ENCODE measurements around the gene LEKR1.
"Not testable (repeated sequence)": the region's sequence is repeated elsewhere in the genome, so short reads cannot be mapped to it uniquely, and the experiment has no call there.

The LEKR1 gene

GRCh38 chr3:156910022-156910421, 83.9 kb downstream of the LEKR1 start:
- DNase-seq: no peak

GRCh38 chr3:156910831-156911230, 84.7 kb downstream of the LEKR1 start:
- DNase-seq: not testable (repeated sequence)

DNA sequence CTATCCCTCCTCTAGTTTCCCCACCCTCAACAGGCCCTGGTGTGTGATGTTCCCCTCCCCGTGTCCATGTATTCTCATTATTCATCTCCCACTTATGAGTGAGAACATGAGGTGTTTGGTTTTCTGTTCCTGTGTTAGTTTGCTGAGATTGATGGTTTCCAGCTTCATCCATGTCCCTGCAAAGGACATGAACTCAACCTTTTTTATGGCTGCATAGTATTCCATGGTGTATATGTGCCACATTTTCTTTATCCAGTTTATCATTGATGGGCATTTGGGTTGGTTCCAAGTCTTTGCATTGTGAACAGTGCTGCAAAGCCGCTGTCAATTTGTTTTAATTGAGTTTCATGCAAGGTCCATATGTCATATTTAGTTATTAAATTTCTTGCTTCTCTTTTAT, 88.1 kb downstream of the LEKR1 start:
- not testable (repeated sequence) for DNase-seq

GRCh38 chr3:156915372-156915771, 89.2 kb downstream of the LEKR1 start:
- DNase-seq: no peak

DNA sequence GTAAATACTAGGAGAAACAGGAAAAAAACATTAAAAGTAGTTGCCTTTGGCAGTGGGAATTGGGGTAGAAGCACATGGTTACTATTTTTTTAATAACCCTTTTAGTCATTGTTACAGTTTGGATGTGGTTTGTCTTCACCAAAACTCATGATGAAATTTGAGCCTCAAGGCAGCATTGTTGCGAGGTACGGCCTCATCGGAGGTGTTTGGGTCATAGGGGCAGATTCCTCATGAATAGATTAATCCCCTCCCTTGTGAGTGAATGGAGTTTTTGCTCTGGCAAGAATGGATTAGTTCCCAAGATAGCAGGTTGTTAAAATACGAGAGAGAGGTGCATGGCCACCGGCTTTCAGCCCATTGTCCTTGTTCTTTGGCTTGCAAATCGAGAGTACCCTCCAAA, 92.6 kb downstream of the LEKR1 start:
- DNase-seq: no peak

- DNase-seq: no peak
Observed at GRCh38 chr3:156919818-156920217, 93.7 kb downstream of the LEKR1 start.

GRCh38 chr3:156920399-156920798, 94.2 kb downstream of the LEKR1 start:
- no peak for DNase-seq

DNA sequence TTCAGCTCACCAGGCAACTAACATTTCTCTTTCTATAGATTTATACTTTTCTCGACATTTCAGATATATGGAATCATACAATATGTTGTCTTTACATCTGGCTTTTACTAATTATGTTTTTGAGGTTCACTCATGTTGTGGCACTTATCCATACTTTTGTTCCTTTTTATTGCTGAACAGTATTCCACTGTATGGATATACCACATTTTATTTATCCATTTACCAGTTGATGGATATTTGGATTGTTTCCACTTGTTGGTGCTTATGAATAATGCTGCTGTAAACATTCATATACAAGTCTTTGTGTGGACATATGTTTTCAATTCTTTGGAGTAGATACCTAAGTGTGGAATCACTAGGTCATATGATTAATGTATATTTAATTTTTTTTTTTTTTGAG, 97.2 kb downstream of the LEKR1 start:
- no peak for DNase-seq

DNA sequence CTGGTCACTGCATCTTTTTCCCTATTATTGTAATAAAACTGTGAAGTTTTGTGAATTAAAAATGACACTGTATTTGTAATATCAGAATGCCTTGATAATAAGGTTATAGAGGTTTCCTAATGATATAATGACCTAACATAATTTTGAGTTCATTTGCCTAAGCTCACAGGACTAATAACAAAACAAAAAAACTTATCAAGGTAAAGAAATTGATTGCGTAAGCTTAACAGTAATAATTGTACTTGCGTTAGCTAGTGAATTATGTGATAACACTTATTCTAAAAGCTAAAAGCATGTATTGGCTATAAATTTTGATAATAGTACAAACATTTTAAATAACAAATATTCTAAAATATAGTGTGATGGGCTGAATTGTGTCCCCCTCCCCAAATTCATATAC, 112.6 kb downstream of the LEKR1 start:
- no peak for DNase-seq

- DNase-seq: no peak
Observed at GRCh38 chr3:156939315-156939714, 113.2 kb downstream of the LEKR1 start.

DNA sequence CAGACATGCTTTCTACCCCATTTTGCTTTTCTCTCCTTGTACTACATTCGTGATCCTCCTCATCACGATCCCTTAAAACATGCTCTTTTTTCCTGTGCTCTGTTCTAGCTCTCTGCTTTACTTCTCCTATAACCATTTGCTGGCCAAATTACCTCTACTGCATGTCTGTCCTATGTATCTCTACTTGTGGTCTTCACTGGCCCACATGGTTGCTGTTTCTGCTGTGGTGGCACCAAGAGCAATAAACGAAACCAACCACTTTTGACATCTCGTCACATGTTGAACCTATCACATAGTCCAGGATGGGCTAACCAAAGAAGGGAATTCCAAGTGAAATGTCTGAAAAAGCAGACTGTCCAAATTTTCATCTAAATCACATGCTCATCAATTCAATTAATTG, 115.2 kb downstream of the LEKR1 start:
- DNase-seq: no peak

GRCh38 chr3:156948402-156949210, 122.5 kb downstream of the LEKR1 start:
- DNase-seq: no peak

DNA sequence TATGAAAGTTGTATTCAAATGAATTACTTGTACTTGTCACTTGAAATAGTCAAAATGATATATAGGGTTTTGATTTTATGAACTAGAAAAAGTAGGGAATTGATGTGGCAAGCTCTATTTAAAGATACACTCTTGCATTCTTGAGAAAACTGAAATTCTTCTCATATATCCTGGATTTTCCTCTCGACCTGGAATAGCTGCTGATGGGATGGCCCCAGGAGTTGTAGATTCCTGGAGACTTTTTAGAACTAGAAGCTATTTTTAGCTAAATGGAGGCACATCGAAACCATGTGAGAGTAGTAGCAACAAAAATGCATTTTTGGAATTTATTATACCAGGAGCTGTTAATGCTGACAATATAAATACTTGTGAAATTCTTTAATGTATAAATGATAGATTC, 125.9 kb downstream of the LEKR1 start:
- DNase-seq: no peak

DNA sequence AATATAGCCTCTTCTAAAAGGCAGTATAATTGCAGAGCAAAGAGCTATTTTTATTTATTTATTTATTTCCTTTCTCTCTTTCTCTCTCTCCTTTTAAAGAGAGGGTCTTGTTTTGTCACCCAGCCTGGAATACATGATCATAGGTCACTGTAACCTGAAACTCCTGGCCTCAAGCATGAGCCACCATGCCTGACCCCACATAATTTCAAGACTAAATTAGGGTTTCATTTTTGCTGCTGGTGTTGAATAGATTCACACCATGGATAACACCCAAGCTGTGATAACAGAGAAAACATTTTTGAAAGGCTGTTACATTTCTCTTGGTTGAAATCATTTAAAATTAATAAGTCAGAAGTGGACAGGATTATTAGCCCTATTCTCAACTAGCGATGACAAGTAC, 131.6 kb downstream of the LEKR1 start:
- no peak for DNase-seq

DNA sequence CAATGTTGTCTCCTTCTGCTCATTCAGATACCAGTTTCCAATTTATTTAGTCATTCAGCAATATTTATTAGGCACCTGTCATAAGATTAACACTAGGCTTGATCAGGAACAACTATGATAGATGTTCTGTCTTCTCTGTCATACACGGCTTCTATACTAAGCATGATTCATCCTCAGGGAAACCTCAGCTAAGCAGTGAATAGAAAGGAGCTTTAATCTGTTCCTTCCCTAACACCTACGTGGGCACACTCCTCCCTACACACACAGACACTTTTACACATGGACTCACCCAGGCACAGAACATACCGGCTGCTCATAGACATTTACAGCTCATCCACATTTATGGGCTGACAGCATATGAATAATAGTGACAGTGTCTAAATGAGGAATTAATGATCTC, 136.9 kb downstream of the LEKR1 start:
- no peak for DNase-seq

DNA sequence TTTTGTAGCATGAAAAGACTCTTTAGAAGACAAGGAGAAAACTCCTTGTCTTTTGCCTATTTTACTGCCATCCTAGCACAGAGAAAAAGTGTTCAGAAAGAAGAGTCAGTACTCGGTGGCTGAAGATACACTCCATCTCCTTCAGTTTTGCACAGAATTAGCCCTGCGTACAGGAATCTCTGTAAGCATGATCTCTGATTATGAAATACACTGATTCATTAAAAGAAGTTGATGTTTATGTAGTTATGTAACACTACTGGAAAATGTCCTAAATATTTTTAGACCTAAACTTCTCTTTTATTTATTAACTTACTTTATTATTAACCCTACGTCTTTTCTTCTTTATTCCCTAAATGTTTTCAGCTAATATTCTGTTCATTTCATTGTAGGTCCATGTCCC, 138.4 kb downstream of the LEKR1 start:
- no peak for DNase-seq

DNA sequence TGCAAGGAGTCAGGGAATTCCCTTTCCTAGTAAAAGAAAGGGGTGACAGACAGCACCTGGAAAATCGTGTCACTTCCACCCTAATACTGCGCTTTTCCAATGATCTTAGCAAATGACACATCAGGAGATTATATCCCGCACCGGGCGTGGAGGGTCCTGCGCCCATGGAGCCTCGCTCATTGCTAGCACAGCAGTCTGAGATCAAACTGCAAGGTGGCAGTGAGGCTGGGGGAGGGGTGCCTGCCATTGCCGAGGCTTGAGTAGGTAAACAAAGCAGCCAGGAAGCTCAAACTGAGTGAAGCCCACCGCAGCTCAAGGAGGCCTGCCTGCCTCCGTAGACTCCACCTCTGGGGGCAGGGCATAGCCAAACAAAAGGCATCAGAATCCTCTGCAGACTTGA, 140.2 kb downstream of the LEKR1 start:
- not testable (repeated sequence) for DNase-seq

- no peak for DNase-seq
Observed at GRCh38 chr3:156973954-156974353, 147.8 kb downstream of the LEKR1 start.

GRCh38 chr3:156974931-156975330, 148.8 kb downstream of the LEKR1 start:
- no peak for DNase-seq

GRCh38 chr3:156975721-156976120, 149.6 kb downstream of the LEKR1 start:
- DNase-seq: no peak

DNA sequence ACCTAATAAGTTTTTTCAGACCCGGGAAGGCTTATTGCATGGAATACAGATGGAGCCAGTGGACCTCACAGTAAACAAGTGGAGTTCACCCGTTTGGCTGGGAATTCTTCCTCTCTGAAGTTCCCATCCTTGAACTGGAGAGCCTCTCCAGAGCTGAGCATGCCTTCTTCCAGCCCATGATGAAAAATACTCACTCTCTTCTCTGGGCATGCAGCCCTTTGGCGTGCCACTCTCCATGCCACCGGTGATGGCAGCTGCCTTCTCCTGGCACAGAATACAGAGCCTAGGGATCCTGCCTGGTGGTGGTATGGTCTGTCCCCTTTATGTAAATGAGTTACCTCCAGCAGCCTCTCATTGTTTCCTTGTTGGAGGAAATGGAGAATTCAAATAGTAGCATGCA, 150.8 kb downstream of the LEKR1 start:
- no peak for DNase-seq

DNA sequence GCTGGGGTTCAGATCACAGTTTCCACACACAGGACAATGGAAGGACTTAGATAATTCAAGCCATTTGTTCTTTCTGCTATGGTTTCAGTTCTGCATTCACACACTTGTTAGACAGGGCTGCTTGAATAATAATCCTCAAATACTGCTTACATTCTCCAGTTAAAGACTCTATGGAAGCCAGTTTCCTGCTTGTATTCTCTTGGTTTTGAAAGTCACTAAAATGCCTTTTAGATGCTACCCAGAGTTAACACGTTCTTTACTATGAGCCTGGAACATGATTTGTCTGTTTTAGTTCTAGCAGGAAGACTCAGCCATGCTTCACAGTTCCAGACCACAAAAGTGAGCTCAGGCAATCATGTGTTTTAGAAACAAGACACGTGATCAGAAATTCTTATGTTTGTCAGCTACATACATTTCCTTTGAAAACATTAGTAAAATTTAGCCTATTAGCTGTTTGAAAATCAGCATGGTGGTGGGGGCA, 152.4 kb downstream of the LEKR1 start:
- peak in 1 of 2 donors; percentile 6 for DNase-seq

DNA sequence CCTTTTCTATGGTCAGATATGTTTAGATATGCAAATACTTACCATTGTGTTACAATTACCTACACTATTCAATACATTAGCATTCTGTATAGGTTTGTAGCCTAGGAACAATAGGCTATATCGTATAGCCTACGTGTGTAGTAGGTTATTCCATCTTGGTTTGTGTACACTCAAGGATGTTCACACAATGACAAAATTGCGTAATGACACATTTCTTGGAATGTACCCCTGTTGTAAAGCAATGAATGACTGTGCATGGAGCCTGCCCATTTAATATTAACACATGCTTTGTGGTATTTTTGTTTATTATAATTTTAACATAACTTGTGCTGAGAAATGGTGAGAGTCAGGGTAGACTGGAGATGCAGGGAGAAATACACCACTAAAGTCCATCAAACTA, 154.9 kb downstream of the LEKR1 start:
- no peak for DNase-seq

GRCh38 chr3:156983559-156983958, 157.4 kb downstream of the LEKR1 start:
- no peak for DNase-seq

- no peak for DNase-seq
Observed at GRCh38 chr3:156985711-156986110, 159.6 kb downstream of the LEKR1 start.
